ENCODE data around the gene DMRT1.

The DMRT1 gene

DNA sequence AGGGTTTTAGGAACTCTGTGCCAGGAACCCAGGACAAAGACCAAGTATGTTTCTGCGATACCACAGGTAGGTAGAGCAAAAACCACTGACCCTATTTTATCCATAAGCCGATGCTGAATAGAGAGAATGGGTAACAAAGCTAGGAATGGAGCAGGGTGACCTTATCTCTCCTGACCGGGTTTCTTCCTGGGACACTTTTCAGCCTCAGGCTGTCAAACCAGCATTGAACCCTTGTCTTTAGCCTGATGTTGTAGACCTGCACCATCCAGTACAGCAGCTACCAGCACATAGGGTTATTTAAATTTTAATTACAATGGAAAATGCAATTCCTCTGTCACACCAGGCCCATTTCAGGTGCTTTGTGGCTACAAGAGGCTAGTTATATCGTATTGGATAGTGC lies 91.9 kb downstream of the DMRT1 start:
- TF ChIP-seq ZFP3 (CRISPR knock-in tag; IDR thresholded peaks at IDR 0.05) = no peak
- no peak for TF ChIP-seq PATZ1 (CRISPR knock-in tag; IDR thresholded peaks at IDR 0.05; ENCODE audit: borderline replicate concordance)
- TF ChIP-seq SNAI2 (CRISPR knock-in tag; IDR thresholded peaks at IDR 0.05) = no peak
- TF ChIP-seq ESRRG (CRISPR knock-in tag; IDR thresholded peaks at IDR 0.05) = no peak
- no peak for TF ChIP-seq TCF4 (CRISPR knock-in tag; IDR thresholded peaks at IDR 0.05; ENCODE audit: borderline replicate concordance)
- TF ChIP-seq ARNTL (CRISPR knock-in tag; IDR thresholded peaks at IDR 0.05; ENCODE audit: borderline replicate concordance, low read depth) = no peak
- TF ChIP-seq ZNF565 (CRISPR knock-in tag; conservative IDR thresholded peaks at IDR 0.05; ENCODE audit: low read depth) = no peak
- TF ChIP-seq TSHZ2 (CRISPR knock-in tag; IDR thresholded peaks at IDR 0.05) = no peak
- no peak for TF ChIP-seq TOX (CRISPR knock-in tag; IDR thresholded peaks at IDR 0.05; ENCODE audit: borderline replicate concordance)
- no peak for TF ChIP-seq PPARA (CRISPR knock-in tag; IDR thresholded peaks at IDR 0.05; ENCODE audit: borderline replicate concordance)
- no peak for TF ChIP-seq ZC3H10 (CRISPR knock-in tag; IDR thresholded peaks at IDR 0.05)
- no peak for TF ChIP-seq CREB5 (CRISPR knock-in tag; IDR thresholded peaks at IDR 0.05; ENCODE audit: low read depth)
- no peak for TF ChIP-seq RARB (CRISPR knock-in tag; IDR thresholded peaks at IDR 0.05)
- TF ChIP-seq ISL1 (CRISPR knock-in tag; IDR thresholded peaks at IDR 0.05) = no peak
- TF ChIP-seq OSR1 (CRISPR knock-in tag; IDR thresholded peaks at IDR 0.05) = no peak
- no peak for TF ChIP-seq POU6F1 (CRISPR knock-in tag; IDR thresholded peaks at IDR 0.05; ENCODE audit: borderline replicate concordance, low read depth)
- TF ChIP-seq ZFP30 (CRISPR knock-in tag; IDR thresholded peaks at IDR 0.05) = no peak
- no peak for TF ChIP-seq ZNF8 (CRISPR knock-in tag; IDR thresholded peaks at IDR 0.05)
- TF ChIP-seq, protein P1, sequence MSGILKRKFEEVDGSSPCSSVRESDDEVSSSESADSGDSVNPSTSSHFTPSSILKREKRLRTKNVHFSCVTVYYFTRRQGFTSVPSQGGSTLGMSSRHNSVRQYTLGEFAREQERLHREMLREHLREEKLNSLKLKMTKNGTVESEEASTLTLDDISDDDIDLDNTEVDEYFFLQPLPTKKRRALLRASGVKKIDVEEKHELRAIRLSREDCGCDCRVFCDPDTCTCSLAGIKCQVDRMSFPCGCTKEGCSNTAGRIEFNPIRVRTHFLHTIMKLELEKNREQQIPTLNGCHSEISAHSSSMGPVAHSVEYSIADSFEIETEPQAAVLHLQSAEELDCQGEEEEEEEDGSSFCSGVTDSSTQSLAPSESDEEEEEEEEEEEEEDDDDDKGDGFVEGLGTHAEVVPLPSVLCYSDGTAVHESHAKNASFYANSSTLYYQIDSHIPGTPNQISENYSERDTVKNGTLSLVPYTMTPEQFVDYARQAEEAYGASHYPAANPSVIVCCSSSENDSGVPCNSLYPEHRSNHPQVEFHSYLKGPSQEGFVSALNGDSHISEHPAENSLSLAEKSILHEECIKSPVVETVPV (CRISPR knock-in tag; IDR thresholded peaks at IDR 0.05) = no peak
- TF ChIP-seq ZNF70 (CRISPR knock-in tag; IDR thresholded peaks at IDR 0.05) = no peak
- no peak for ATAC-seq

DNA sequence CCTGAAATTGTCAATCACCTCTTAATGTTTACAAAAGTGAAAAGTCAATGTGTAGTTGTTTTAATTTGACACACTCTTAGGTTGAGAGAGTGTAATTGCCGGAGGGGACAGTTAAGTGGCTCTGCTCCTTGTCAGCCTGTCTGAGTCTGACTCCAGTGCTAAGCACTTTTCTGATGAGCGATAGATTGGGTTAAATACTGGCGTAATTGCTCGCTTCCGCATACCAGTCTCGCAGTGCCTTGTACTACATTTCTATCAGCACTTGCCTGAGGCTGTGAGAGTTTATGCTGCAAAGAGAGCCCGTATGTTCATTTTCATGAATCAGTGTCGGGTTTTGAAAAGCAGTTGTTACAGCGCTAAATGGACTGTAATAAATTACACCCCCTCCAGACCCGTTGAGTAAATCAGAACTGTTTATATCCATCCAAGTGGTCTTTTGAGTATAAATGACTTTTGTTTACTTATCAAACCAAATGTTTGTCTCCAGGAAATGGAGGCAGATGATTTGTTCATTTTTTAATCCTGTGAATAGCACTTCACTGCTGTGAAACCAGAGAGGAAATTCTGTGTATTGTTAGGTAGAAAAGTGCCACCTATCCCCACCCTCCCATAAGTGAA lies 94.0 kb downstream of the DMRT1 start:
- no peak for TF ChIP-seq ZFP30 (CRISPR knock-in tag; IDR thresholded peaks at IDR 0.05)
- ATAC-seq = no peak

DNA sequence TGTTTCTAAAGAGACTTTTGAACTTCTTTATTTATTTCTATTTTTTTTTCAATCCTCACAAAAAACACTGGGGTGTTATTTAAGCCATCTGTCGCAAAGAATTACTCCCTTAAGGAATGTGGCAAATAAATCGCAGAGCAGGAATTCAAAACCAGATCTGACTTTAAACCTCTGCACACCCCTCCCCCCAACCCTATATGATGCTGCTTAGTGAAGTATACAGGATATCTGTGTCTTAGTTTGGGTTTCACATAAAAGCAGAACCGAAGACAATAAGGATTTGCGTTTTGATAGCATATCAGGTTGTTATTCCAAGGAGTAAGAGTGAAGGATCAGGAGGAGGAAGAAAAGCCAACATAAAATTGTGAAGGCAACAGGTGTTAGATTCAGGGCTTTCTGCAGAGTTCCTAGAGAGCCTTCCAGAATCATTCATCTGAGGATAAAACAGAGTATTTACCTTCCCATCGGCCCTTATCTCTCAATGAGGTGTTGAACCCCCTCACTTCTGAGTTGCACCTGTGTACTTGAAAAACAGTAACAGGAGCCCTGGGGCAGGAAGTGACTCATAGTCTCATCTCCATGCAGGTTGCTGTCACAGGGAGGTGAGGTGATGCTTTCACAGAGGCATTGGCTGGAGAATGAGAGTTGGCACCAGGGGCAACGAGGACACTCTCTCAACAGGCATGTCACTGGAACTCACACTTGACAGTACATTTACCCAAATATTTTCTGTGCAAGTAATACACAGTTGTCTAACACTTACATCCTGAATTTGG lies 101.5 kb downstream of the DMRT1 start:
- no peak for ATAC-seq
- no peak for TF ChIP-seq TOX (CRISPR knock-in tag; IDR thresholded peaks at IDR 0.05; ENCODE audit: borderline replicate concordance)
- TF ChIP-seq BACH2 (CRISPR knock-in tag; IDR thresholded peaks at IDR 0.05; ENCODE audit: borderline replicate concordance) = no peak
- no peak for TF ChIP-seq TCF4 (CRISPR knock-in tag; IDR thresholded peaks at IDR 0.05; ENCODE audit: borderline replicate concordance)
- no peak for TF ChIP-seq ZNF565 (CRISPR knock-in tag; conservative IDR thresholded peaks at IDR 0.05; ENCODE audit: low read depth)
- TF ChIP-seq ZFP30 (CRISPR knock-in tag; IDR thresholded peaks at IDR 0.05) = no peak
- TF ChIP-seq ZNF8 (CRISPR knock-in tag; IDR thresholded peaks at IDR 0.05) = no peak
- no peak for TF ChIP-seq TSHZ2 (CRISPR knock-in tag; IDR thresholded peaks at IDR 0.05)
- TF ChIP-seq RARB (CRISPR knock-in tag; IDR thresholded peaks at IDR 0.05) = no peak
- TF ChIP-seq ZC3H10 (CRISPR knock-in tag; IDR thresholded peaks at IDR 0.05) = no peak
